HEK293 (cell line): ENCODE results near the gene POMP.

Experiments
- SETDB1 ChIP-seq: IDR thresholded peaks from one replicate; pipeline ENCODE4 v1.6.1; 2017; ENCODE audit warnings: mild to moderate bottlenecking, low read length, moderate library complexity, mixed read lengths; ENCODE audit not compliant: insufficient read length
- ZNF114 ChIP-seq: fragments of 450-650 bp; formaldehyde crosslinking; IDR thresholded peaks from 2 replicates; pipeline ENCODE4 v1.5.0; 2017; ENCODE audit warnings: missing biosample characterization, missing genetic modification characterization
- TF ChIP-seq, protein P1 (sequence below): fragments of 450-650 bp; formaldehyde crosslinking; IDR thresholded peaks from 2 replicates; pipeline ENCODE4 v1.5.1; 2016; ENCODE audit warnings: missing biosample characterization, missing genetic modification characterization

DNA sequence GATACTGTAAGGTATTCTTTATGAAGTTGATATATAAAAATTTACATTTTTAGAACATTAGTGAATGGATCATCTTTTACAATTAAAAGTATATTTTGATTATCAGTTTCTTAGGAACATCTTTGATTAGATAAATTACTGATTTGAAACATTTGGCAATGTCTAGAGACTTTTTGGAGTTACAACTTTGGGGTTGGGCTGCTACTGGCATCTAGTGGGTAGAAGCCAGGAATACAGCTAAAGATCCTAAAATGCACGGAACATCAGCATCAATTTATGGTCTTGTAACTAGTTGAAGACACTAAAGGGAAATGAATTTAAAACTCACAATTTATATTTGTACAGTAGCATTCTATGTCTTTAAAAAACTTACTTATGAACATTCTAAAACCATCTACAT lies 19.9 kb downstream of the POMP start:
- no peak for TF ChIP-seq SETDB1
- TF ChIP-seq, protein P1, sequence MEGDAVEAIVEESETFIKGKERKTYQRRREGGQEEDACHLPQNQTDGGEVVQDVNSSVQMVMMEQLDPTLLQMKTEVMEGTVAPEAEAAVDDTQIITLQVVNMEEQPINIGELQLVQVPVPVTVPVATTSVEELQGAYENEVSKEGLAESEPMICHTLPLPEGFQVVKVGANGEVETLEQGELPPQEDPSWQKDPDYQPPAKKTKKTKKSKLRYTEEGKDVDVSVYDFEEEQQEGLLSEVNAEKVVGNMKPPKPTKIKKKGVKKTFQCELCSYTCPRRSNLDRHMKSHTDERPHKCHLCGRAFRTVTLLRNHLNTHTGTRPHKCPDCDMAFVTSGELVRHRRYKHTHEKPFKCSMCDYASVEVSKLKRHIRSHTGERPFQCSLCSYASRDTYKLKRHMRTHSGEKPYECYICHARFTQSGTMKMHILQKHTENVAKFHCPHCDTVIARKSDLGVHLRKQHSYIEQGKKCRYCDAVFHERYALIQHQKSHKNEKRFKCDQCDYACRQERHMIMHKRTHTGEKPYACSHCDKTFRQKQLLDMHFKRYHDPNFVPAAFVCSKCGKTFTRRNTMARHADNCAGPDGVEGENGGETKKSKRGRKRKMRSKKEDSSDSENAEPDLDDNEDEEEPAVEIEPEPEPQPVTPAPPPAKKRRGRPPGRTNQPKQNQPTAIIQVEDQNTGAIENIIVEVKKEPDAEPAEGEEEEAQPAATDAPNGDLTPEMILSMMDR, result no peak
- TF ChIP-seq ZNF114 (tag by site-specific recombination), result no peak
